HCT116 (cell line): ENCODE results near the gene UNC50. TPM values are rescaled to one million over a fixed set of nuclear protein-coding genes. Genes with fewer than 3 reads are reported as not detected.
A peak's percentile ranks its signal among the peaks of the same experiment; 100 is the strongest.

Source experiments
- ATAC-seq: fragments of 200-7000 bp; cut with Tn5 transposase; 2 replicates; pipeline ENCODE4 v1.9.1; 2020; ENCODE audit warnings: mild to moderate bottlenecking, moderate library complexity
- Bru-seq: library from RNA; stranded (reverse); fragments of 400-500 nt; gene quantifications from one replicate; lab custom pipeline; 2021; lab: Mats Ljungman, UMichigan
- BruChase-seq, 2 experiments: library from RNA; stranded (reverse); fragments of 400-500 nt; gene quantifications; one replicate each; lab custom pipeline; 2021; lab: Mats Ljungman, UMichigan
- BruUV-seq: library from RNA; stranded (reverse); fragments of 400-500 nt; replicated peaks from 2 replicates; lab custom pipeline; 2021; lab: Mats Ljungman, UMichigan
- CTCF ChIA-PET: fragments of 300-600 bp; sonication (Branson Sonifier 250); formaldehyde crosslinking; loops from one replicate; lab custom pipeline; 2021; ENCODE audit warnings: antibody characterized with exemption; lab: Charles Lee
- POLR2A ChIA-PET: fragments of 300-600, 350-600 bp; sonication (Branson Sonifier 250); formaldehyde crosslinking; loops from one replicate; lab custom pipeline; 2021; ENCODE audit warnings: antibody characterized with exemption; lab: Charles Lee
- RAD21 ChIA-PET, 2 experiments: fragments of 300-600 bp; sonication (Branson Sonifier 250); formaldehyde crosslinking; loops; one replicate each; lab custom pipeline; 2023; ENCODE audit warnings: low total read pairs in 2 of 2; ENCODE audit not compliant: uncharacterized antibody in 2 of 2, unreplicated experiment in 2 of 2, low non-redundant PET in 1 of 2; lab: Charles Lee
- DNase-seq: peaks from one replicate; pipeline ENCODE4 v3.0.0-alpha.2; 2010; ENCODE audit warnings: low read depth, low spot score
- H2AFZ ChIP-seq: fragments of 200-600 bp; shearing (Covaris generic), sonication (generic); 2 replicates; pipeline ENCODE4 v1.6.1; 2017; ENCODE audit warnings: low read depth, mixed run types, mixed read lengths, antibody characterized with exemption, low read length; ENCODE audit not compliant: poor library complexity, severe bottlenecking
- H3K27ac ChIP-seq: 2 replicates; pipeline ENCODE4 v1.5.1; 2012; ENCODE audit warnings: low read depth, low read length
- H3K27me3 ChIP-seq: fragments of 200-600 bp; sonication (generic); 2 replicates; pipeline ENCODE4 v1.6.1; 2016; ENCODE audit warnings: mixed run types, low read length, mixed read lengths; ENCODE audit not compliant: insufficient read depth
- H3K36me3 ChIP-seq, 2 experiments: fragments of 200-500 bp in 1 of 2; fragments of 200-600 bp in 1 of 2; sonication (Bioruptor generic) in 1 of 2; sonication (generic) in 1 of 2; 2 replicates each; pipeline versions ENCODE4 v1.5.1 to v1.6.1; 2014 to 2016; ENCODE audit warnings: low read length in 2 of 2, inconsistent platforms in 1 of 2, mixed read lengths in 1 of 2, mixed run types in 1 of 2; ENCODE audit not compliant: insufficient read depth in 2 of 2, control insufficient read depth in 1 of 2
- H3K4me1 ChIP-seq, 2 experiments: fragments of 200-600 bp in 1 of 2; sonication (generic) in 1 of 2; 2 replicates each; pipeline versions ENCODE4 v1.5.1 to v1.6.1; 2012 to 2017; ENCODE audit warnings: low read length in 2 of 2, inconsistent platforms in 1 of 2, mild to moderate bottlenecking in 1 of 2, mixed read lengths in 1 of 2, mixed run types in 1 of 2, moderate library complexity in 1 of 2; ENCODE audit not compliant: insufficient read depth in 2 of 2, control insufficient read depth in 1 of 2
- H3K4me2 ChIP-seq: fragments of 200-600 bp; sonication (generic); 2 replicates; pipeline ENCODE4 v1.6.1; 2017; ENCODE audit warnings: mixed run types, low read length, mixed read lengths
- H3K4me3 ChIP-seq, 2 experiments: fragments of 200-600 bp in 1 of 2; sonication (generic) in 1 of 2; replicated peaks in 1 of 2; 2 replicates each; pipeline ENCODE4 v1.5.1; 2011 to 2016; ENCODE audit warnings: low read length in 2 of 2, control low read depth in 1 of 2, low read depth in 1 of 2, mild to moderate bottlenecking in 1 of 2, mixed read lengths in 1 of 2, mixed run types in 1 of 2
- H3K79me2 ChIP-seq: fragments of 200-600 bp; sonication (generic); 2 replicates; pipeline ENCODE4 v1.6.1; 2017; ENCODE audit warnings: mild to moderate bottlenecking, mixed run types, low read length, moderate library complexity, mixed read lengths; ENCODE audit not compliant: insufficient read depth
- H3K9ac ChIP-seq: fragments of 200-600 bp; sonication (generic); 2 replicates; pipeline ENCODE4 v1.6.1; 2016; ENCODE audit warnings: low read length, mixed read lengths
- H3K9me2 ChIP-seq: fragments of 200-600 bp; sonication (generic), shearing (Covaris generic); 2 replicates; pipeline ENCODE4 v1.6.1; 2017; ENCODE audit warnings: mixed run types, mild to moderate bottlenecking, moderate library complexity; ENCODE audit not compliant: insufficient read depth
- H3K9me3 ChIP-seq, 2 experiments: fragments of 200-500 bp in 1 of 2; fragments of 200-600 bp in 1 of 2; sonication (Bioruptor generic) in 1 of 2; sonication (generic) in 1 of 2; 2 replicates each; pipeline ENCODE4 v1.6.1; 2014 to 2017; ENCODE audit warnings: low read length in 2 of 2, mixed read lengths in 2 of 2, inconsistent platforms in 1 of 2, low read depth in 1 of 2, mild to moderate bottlenecking in 1 of 2, mixed run types in 1 of 2, moderate library complexity in 1 of 2; ENCODE audit not compliant: control insufficient read depth in 1 of 2, insufficient read depth in 1 of 2
- H4K20me1 ChIP-seq: fragments of 200-600 bp; sonication (generic), shearing (Covaris generic); 2 replicates; pipeline ENCODE4 v1.6.1; 2017; ENCODE audit warnings: mixed run types, mild to moderate bottlenecking, moderate library complexity; ENCODE audit not compliant: insufficient read depth
- ATF3 ChIP-seq: IDR thresholded peaks from 2 replicates; pipeline ENCODE4 v1.6.1; 2012
- CBX3 ChIP-seq: IDR thresholded peaks from 2 replicates; pipeline ENCODE4 v1.6.1; 2012; ENCODE audit warnings: low read depth
- CEBPB ChIP-seq: IDR thresholded peaks from 2 replicates; pipeline ENCODE4 v1.6.1; 2012; ENCODE audit warnings: low read depth
- CTCF ChIP-seq, 3 experiments: fragments of 200-600 bp in 1 of 3; sonication (generic) in 1 of 3; IDR thresholded peaks in 2 of 3; conservative IDR thresholded peaks in 1 of 3; 2 replicates each; pipeline ENCODE4 v1.5.1; 2012 to 2017; ENCODE audit warnings: low read depth in 2 of 3, low read length in 2 of 3, antibody characterized with exemption in 1 of 3, borderline replicate concordance in 1 of 3, control low read depth in 1 of 3, mild to moderate bottlenecking in 1 of 3, mixed read lengths in 1 of 3, mixed run types in 1 of 3, moderate library complexity in 1 of 3; ENCODE audit not compliant: insufficient read depth in 1 of 3
- EGR1 ChIP-seq: IDR thresholded peaks from 2 replicates; pipeline ENCODE4 v1.6.1; 2012; ENCODE audit warnings: low read depth
- ELF1 ChIP-seq: IDR thresholded peaks from 2 replicates; pipeline ENCODE4 v1.6.1; 2012; ENCODE audit warnings: low read depth, borderline replicate concordance
- EZH2 ChIP-seq: fragments of 200-600 bp; sonication (generic); IDR thresholded peaks from 2 replicates; pipeline ENCODE4 v1.6.1; 2017; ENCODE audit warnings: antibody characterized with exemption, mixed run types
- EZH2phosphoT487 ChIP-seq: fragments of 200-600 bp; IDR thresholded peaks from 2 replicates; pipeline ENCODE4 v1.6.1; 2018; ENCODE audit warnings: antibody characterized with exemption, borderline replicate concordance
- FOSL1 ChIP-seq: IDR thresholded peaks from 2 replicates; pipeline ENCODE4 v1.6.1; 2012; ENCODE audit warnings: low read depth
- JUND ChIP-seq: IDR thresholded peaks from 2 replicates; pipeline ENCODE4 v1.6.1; 2012
- MAX ChIP-seq: IDR thresholded peaks from 2 replicates; pipeline ENCODE4 v1.6.1; 2012
- POLR2A ChIP-seq: IDR thresholded peaks from 2 replicates; pipeline ENCODE4 v1.7.0; 2011; ENCODE audit warnings: borderline replicate concordance; ENCODE audit not compliant: insufficient read depth, insufficient read length; ENCODE audit errors: extremely low read depth
- POLR2AphosphoS5 ChIP-seq: IDR thresholded peaks from 2 replicates; pipeline ENCODE4 v1.6.1; 2011; ENCODE audit warnings: mild to moderate bottlenecking, low read depth, low read length, moderate library complexity
- RAD21 ChIP-seq: IDR thresholded peaks from 2 replicates; pipeline ENCODE4 v1.6.1; 2012; ENCODE audit warnings: low read depth, mild to moderate bottlenecking
- SIN3A ChIP-seq: IDR thresholded peaks from 2 replicates; pipeline ENCODE4 v1.6.1; 2012; ENCODE audit warnings: low read depth
- SP1 ChIP-seq: IDR thresholded peaks from 2 replicates; pipeline ENCODE4 v1.6.1; 2012; ENCODE audit warnings: low read depth
- SRF ChIP-seq: IDR thresholded peaks from 2 replicates; pipeline ENCODE4 v1.6.1; 2012; ENCODE audit warnings: low read depth
- TCF7L2 ChIP-seq: IDR thresholded peaks from 2 replicates; pipeline ENCODE4 v1.7.0; 2011; ENCODE audit warnings: borderline replicate concordance, inconsistent platforms; ENCODE audit not compliant: insufficient read depth, insufficient read length; ENCODE audit errors: extremely low read depth
- YY1 ChIP-seq: IDR thresholded peaks from 2 replicates; pipeline ENCODE4 v1.6.1; 2011; ENCODE audit warnings: low read length, low read depth, moderate library complexity, mild to moderate bottlenecking; ENCODE audit not compliant: insufficient replicate concordance; ENCODE audit errors: extremely low read depth
- ZBTB33 ChIP-seq: IDR thresholded peaks from 2 replicates; pipeline ENCODE4 v1.6.1; 2011; ENCODE audit warnings: mild to moderate bottlenecking, low read length, moderate library complexity; ENCODE audit not compliant: insufficient replicate concordance; ENCODE audit errors: extremely low read depth
- ZFX ChIP-seq: fragments of 450-650 bp; IDR thresholded peaks from 2 replicates; pipeline ENCODE4 v1.6.1; 2017
- ZNF274 ChIP-seq: fragments of 200-500 bp; sonication (Bioruptor generic); IDR thresholded peaks from 2 replicates; pipeline ENCODE4 v1.6.1; 2014; ENCODE audit warnings: mild to moderate bottlenecking, low read depth, low read length, inconsistent platforms
- intact Hi-C: fragments of 100-400 bp; cut with micrococcal nuclease; formaldehyde crosslinking; loops from 2 replicates; pipeline ENCODE4 v1.10.0; 2022
- long read RNA-seq: library from polyadenylated mRNA; unstranded; transcript quantifications from one replicate; pipeline ENCODE4 v2.0.0, GENCODE V29; 2021; ENCODE audit not compliant: unreplicated experiment
- polyA plus RNA-seq: library from polyadenylated mRNA; unstranded; fragments of >200 nt; gene quantifications from 2 replicates; pipeline ENCODE4 v1.2.1, GENCODE V29; 2012; ENCODE audit warnings: missing spikeins
- total RNA-seq: library from RNA; stranded (reverse); gene quantifications from one replicate; pipeline ENCODE4 v1.2.1, GENCODE V29; 2021; ENCODE audit not compliant: unreplicated experiment

The UNC50 gene
- 33.0 TPM for total RNA-seq
- polyA plus RNA-seq = 17.8 and 21.7 TPM in 2 replicates
- percentile 93 among the genes with signal in this experiment for Bru-seq, nascent RNA
- BruChase-seq, experiment 1, labeled RNA remaining after a 6-hour chase = percentile 91 among the genes with signal in this experiment
- BruChase-seq, experiment 2, labeled RNA remaining after a 2-hour chase = percentile 97 among the genes with signal in this experiment
- long read RNA-seq, transcript UNC50-201 (6 exons, 1,143 nt) = major isoform, 49 of 66 reads
- long read RNA-seq, partial matches to known transcripts = 6 of 66 reads
- long read RNA-seq, other reads (novel, unspliced or antisense) = 10 of 66 reads

- ChIA-PET CTCF (no interaction called here), POLR2A (no interaction called here), RAD21 (no interaction called here)
- H3K9me2 ChIP-seq = no peaks in the 10 kb centered on the region
- ATAC-seq = peak; percentile 90
- peak within 1 kb of the TSS; percentile 96 for H3K9ac ChIP-seq
- no peaks in the 10 kb centered on the region for H3K9me3 ChIP-seq
- no peaks in the 10 kb centered on the region; the same call in 1 of the 2 replicates for H4K20me1 ChIP-seq
- no TSS peak for BruUV-seq
- peaks cover 15 to 26% of the 10 kb centered on the region in 2 experiments; a peak in 2 of 4 replicates for H3K36me3 ChIP-seq
- peak within 1 kb of the TSS; percentile 51 to 95 for H3K4me3 ChIP-seq
- peaks cover 7 to 22% of the 10 kb centered on the region in 2 experiments; a peak in 3 of 4 replicates for H3K4me1 ChIP-seq
- H2AFZ ChIP-seq = peak within 1 kb of the TSS; percentile 47
- H3K4me2 ChIP-seq = peak within 1 kb of the TSS; percentile 95
- no peaks in the 10 kb centered on the region for H3K27me3 ChIP-seq
- H3K79me2 ChIP-seq = peaks cover 78% of the 10 kb centered on the region
- intact Hi-C loops = no loop called here
- DNase-seq = peak; percentile 78
- H3K27ac ChIP-seq = peak within 1 kb of the TSS; percentile 77
- no peak for TF ChIP-seq CEBPB
- TF ChIP-seq FOSL1 = no peak
- TF ChIP-seq CTCF (IDR thresholded peaks at IDR 0.05 in 2 of 3, conservative IDR thresholded peaks at IDR 0.05 in 1 of 3; ENCODE audit: borderline replicate concordance in 1 of 3, insufficient read depth in 1 of 3, low read depth in 2 of 3, low read length in 2 of 3) = no peak
- no peak for TF ChIP-seq ATF3
- TF ChIP-seq EGR1 = 0 out of 2 replicates have a peak, but pooled peaks have one; percentile 22
- peak; percentile 62 for TF ChIP-seq YY1
- no peak for TF ChIP-seq EZH2phosphoT487
- TF ChIP-seq ELF1 = peak; percentile 78
- TF ChIP-seq ZNF274 = no peak
- TF ChIP-seq SRF = peak; percentile 32; the same call in 1 of the 2 replicates
- TF ChIP-seq SIN3A = peak; percentile 87
- TF ChIP-seq MAX = peak; percentile 80
- TF ChIP-seq ZFX = peak; percentile 99
- TF ChIP-seq EZH2 = no peak
- TF ChIP-seq RAD21 = no peak
- TF ChIP-seq POLR2A = peak; percentile 68
- peak; percentile 57 for TF ChIP-seq TCF7L2
- TF ChIP-seq SP1 = peak; percentile 53; the same call in 1 of the 2 replicates
- TF ChIP-seq POLR2AphosphoS5 = peak; percentile 82; the same call in 1 of the 2 replicates
- peak; percentile 72 for TF ChIP-seq ZBTB33
- TF ChIP-seq CBX3 = peak; percentile 26; the same call in 1 of the 2 replicates
- TF ChIP-seq JUND = no peak; the same call in 1 of the 2 replicates
These were observed at the start of gene UNC50, which contains the start of gene COA5 for GRCh38 chr2:98608116-98608961. Gene UNC50 (plus strand): TSS chr2:98608589. CDS start chr2:98609760, 1,171 bp downstream. Gene COA5 (minus strand): TSS chr2:98608512. CDS start chr2:98608405, 107 bp downstream.
